Right lobe of liver (tissue), 6 donors: ENCODE measurements around the gene JMJD4. TPM values are rescaled to one million over a fixed set of nuclear protein-coding genes. Genes with fewer than 3 reads are reported as not detected.
A peak's percentile ranks its signal among the peaks of the same experiment; 100 is the strongest.

Source experiments
- ATAC-seq, 4 donors: fragments of 200-7000 bp; cut with Tn5 transposase; one replicate each; pipeline ENCODE4 v1.9.1; 2020; ENCODE audit warnings: mild to moderate bottlenecking in 4 of 4, moderate library complexity in 4 of 4
- DNase-seq, 3 donors: peaks; one replicate each; pipeline ENCODE4 v3.0.0-alpha.2; 2020
- H3K27ac ChIP-seq, 3 donors: fragments of 200-600 bp; one replicate each; pipeline ENCODE4 v1.8.0; 2022
- H3K27me3 ChIP-seq, 2 donors: fragments of 200-600 bp; one replicate each; pipeline ENCODE4 v1.8.0; 2022
- H3K36me3 ChIP-seq, 4 donors: fragments of 200-600 bp; sonication (generic) in 1 of 4; one replicate each; pipeline versions ENCODE4 v1.5.1 to v1.8.0; 2017 to 2022; ENCODE audit warnings: control low read depth in 1 of 4
- H3K4me1 ChIP-seq, 4 donors: fragments of 200-600 bp; sonication (generic) in 1 of 4; one replicate each; pipeline versions ENCODE4 v1.5.1 to v1.8.0; 2017 to 2022; ENCODE audit warnings: control low read depth in 1 of 4
- H3K4me3 ChIP-seq, 3 donors: fragments of 200-600 bp; one replicate each; pipeline ENCODE4 v1.8.0; 2022
- H3K9me3 ChIP-seq, 4 donors: fragments of 200-600 bp; sonication (generic) in 1 of 4; one replicate each; pipeline versions ENCODE4 v1.5.1 to v1.8.0; 2017 to 2022; ENCODE audit warnings: control low read depth in 1 of 4
- POLR2A ChIP-seq: fragments of 450-650 bp; IDR thresholded peaks from one replicate; pipeline ENCODE4 v1.6.1; 2017; ENCODE audit warnings: antibody characterized with exemption, mild to moderate bottlenecking
- WGBS: methylation state at CpG from one replicate; pipeline ENCODE4 v1.1.6; 2018; ENCODE audit warnings: low coverage, low lambda C conversion rate; ENCODE audit not compliant: insufficient coverage; ENCODE audit errors: missing lambda C conversion rate; 5-methylcytosine and 5-hydroxymethylcytosine counted together
- intact Hi-C, 2 donors: fragments of 100-400 bp; cut with DNase I; formaldehyde crosslinking; loops; one replicate each; pipeline versions ENCODE4 v1.11.2 to v1.14.1; 2022
- total RNA-seq, 6 experiments: library from RNA; depleted of rRNA in 2 of 6; stranded (reverse); fragments of >200 nt in 2 of 6; fragmentation: NEBNext Ultra II Directional in 3 of 6; extraction: Animal tissue kit (Norgen Biotek cat#: 25700) in 3 of 6; gene quantifications; one replicate each; pipeline versions ENCODE4 v1.1.0 to v1.2.4, GENCODE V29; 2016 to 2023
- TF ChIP-seq, protein P1 (sequence below), 4 donors: fragments of 200-600 bp in 3 of 4; fragments of 450-650 bp in 1 of 4; IDR thresholded peaks; one replicate each; pipeline versions ENCODE4 v1.5.1 to v1.8.0; 2016 to 2022; ENCODE audit warnings: antibody characterized with exemption in 4 of 4, mild to moderate bottlenecking in 2 of 4
- donor health status: DM: no; HTN: yes; CAD: no.
- donor health status: DM: no; HTN: no; CAD: no.
- donor health status: DM: no; HTN: no; CAD: no.
- donor health status: DM: no; HTN: yes; CAD: no.
- donor health status: DM: no; HTN: yes; CAD: no.

JMJD4 gene
- total RNA-seq, 6 experiments from 2014 or later: 7.2 to 17.7 (median 9.5) TPM

DNA sequence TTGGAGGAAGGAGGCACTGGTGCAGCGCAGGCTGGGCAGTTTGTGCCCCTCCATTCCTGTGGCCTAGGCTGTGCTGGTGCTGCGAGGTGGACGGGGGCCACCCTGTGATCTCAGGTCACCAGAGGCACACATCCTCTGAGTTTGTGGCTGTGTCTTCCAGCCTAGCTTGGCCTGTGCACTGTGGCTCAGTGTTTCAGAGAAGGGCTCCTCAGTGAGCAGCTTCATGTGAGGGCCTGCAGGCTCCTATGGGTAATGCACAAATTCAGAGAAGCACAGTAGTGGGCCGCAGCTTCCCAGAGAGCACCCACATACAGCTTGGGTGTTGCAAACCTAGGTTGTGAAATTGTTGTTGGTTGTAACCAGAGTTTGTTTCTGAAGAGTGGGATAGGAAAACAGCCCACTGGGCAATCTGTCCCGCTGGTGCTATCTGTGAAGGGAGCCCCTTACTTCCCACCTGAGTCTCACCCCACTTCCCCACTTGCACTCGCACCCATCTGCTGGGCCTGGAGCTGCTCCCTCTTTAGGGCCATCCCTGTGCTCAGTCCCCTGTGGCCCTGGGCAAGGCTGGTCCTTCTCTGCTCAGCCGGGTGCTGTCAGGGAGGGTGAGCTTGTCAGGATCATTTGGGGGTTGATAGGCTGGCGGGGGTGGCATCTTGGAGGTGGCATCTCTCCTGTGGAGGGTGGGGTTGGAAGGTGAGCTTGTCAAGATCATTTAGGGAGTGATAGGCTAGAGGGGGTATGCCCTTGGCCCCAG, 30.3 kb upstream of the JMJD4 start:
- DNase-seq: peak in 1 of 3 donors; percentile 35
- TF ChIP-seq, protein P1, sequence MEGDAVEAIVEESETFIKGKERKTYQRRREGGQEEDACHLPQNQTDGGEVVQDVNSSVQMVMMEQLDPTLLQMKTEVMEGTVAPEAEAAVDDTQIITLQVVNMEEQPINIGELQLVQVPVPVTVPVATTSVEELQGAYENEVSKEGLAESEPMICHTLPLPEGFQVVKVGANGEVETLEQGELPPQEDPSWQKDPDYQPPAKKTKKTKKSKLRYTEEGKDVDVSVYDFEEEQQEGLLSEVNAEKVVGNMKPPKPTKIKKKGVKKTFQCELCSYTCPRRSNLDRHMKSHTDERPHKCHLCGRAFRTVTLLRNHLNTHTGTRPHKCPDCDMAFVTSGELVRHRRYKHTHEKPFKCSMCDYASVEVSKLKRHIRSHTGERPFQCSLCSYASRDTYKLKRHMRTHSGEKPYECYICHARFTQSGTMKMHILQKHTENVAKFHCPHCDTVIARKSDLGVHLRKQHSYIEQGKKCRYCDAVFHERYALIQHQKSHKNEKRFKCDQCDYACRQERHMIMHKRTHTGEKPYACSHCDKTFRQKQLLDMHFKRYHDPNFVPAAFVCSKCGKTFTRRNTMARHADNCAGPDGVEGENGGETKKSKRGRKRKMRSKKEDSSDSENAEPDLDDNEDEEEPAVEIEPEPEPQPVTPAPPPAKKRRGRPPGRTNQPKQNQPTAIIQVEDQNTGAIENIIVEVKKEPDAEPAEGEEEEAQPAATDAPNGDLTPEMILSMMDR (IDR thresholded peaks at IDR 0.05): no peak
- no peak for TF ChIP-seq POLR2A
- no peaks in the 10 kb centered on the region for H3K27me3 ChIP-seq
- no peak overlapping the region for H3K4me3 ChIP-seq
- no peak for ATAC-seq
- intact Hi-C loops: loop anchor here (5.0 to 10.0 kb wide), 2 partner anchors 177 to 179 kb away; partner anchors contain the start of gene WNT9A (in 1 of the 2)
- H3K9me3 ChIP-seq: no peaks in the 10 kb centered on the region
- H3K36me3 ChIP-seq: peaks cover 0 to 25% (median 2%) of the 10 kb centered on the region in 4 donors
- WGBS: no CpG with 5 or more reads among the region's 8 CpGs
- H3K4me1 ChIP-seq: peaks cover 0 to 25% (median 4%) of the 10 kb centered on the region in 4 donors
- no peak overlapping the region for H3K27ac ChIP-seq

DNA sequence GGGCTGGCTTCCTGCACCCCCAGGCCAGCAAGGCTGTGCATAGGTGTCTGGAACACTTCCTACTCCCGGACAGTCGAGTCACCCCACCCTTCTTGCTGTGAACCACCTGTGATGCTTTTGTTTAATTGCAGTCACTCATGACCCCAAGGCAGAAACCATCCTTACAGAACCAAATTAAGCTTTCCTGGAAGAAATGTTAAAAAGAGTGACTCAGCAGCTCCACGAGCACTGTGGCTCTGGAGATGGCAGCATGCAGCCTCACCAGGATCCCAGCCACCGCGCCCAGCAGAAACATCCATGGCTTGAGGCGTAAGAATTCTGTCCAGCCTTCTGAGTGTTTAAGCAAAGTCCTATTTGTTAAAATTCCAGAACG, 28.9 kb upstream of the JMJD4 start:
- intact Hi-C loops: loop anchor here in 1 of 2 donors (10.0 kb wide), 1 partner anchor 181 kb away; the partner anchor contains the start of gene WNT9A
- H3K27me3 ChIP-seq: no peaks in the 10 kb centered on the region

DNA sequence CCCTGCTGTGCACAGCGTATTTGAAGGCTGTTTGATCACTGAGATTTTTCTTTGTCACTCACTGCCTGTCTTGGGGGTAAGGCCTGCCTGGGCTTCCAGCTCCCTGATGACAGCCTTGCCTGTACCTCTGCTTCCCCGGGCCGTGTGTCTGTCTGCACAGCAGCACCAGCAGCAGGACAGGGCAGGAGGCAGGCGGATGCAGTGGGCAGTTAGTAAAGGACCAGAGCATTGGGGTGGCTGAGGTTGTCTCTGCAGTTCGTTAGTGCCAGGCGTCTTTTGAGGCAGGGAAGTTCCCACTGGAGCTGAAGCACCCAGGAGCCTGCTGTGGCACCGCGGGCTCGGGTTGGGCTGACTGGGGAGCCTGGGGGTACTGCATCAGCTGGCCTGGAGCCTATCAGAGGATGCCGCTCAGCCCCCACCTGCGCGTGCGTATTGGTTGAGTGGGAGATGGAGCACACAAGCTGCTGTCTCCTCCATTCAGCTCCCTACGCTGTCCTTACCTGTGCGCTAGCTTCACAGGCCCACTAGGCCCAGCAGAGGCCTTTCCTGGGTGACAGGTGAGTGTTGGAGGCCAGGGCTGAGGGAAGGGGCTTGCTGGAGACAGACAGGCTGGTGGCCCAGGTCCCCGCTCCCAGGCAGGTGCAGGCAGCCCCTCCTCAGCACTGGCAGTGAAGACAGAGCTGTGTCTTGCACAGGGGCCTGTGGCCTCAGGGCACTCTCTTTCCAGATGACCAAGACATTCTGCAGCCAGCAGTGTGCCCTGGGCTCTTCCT, 28.3 kb upstream of the JMJD4 start:
- ATAC-seq (no peak), DNase-seq (peak in 1 of 3 donors; percentile 45)
- intact Hi-C loops: loop anchor here in 1 of 2 donors (10.0 kb wide), 1 partner anchor 181 kb away; the partner anchor contains the start of gene WNT9A
- WGBS: 90% methylated on average over 5 of the region's 16 CpGs
- no peak for TF ChIP-seq POLR2A
- TF ChIP-seq, protein P1 (IDR thresholded peaks at IDR 0.05): no peak
- H3K4me1 ChIP-seq: peaks cover 0 to 25% (median 4%) of the 10 kb centered on the region in 4 donors
- H3K27ac ChIP-seq: no peak overlapping the region
- H3K36me3 ChIP-seq: peaks cover 0 to 38% (median 3%) of the 10 kb centered on the region in 4 donors
- H3K9me3 ChIP-seq: no peaks in the 10 kb centered on the region
- no peaks in the 10 kb centered on the region for H3K27me3 ChIP-seq
- no peak overlapping the region for H3K4me3 ChIP-seq

More for the DNA sequence above, 28.9 kb upstream of the JMJD4 start:
- H3K9me3 ChIP-seq: no peaks in the 10 kb centered on the region
- no peak for TF ChIP-seq POLR2A
- TF ChIP-seq, protein P1 (IDR thresholded peaks at IDR 0.05): no peak
- H3K27ac ChIP-seq: no peak overlapping the region
- H3K4me3 ChIP-seq: no peak overlapping the region
- peaks cover 0 to 25% (median 4%) of the 10 kb centered on the region in 4 donors for H3K4me1 ChIP-seq
- DNase-seq (peak in 1 of 3 donors; percentile 18), ATAC-seq (no peak)
- H3K36me3 ChIP-seq: peaks cover 0 to 33% (median 3%) of the 10 kb centered on the region in 4 donors
- WGBS: 100% methylated on average over 1 of the region's 7 CpGs

DNA sequence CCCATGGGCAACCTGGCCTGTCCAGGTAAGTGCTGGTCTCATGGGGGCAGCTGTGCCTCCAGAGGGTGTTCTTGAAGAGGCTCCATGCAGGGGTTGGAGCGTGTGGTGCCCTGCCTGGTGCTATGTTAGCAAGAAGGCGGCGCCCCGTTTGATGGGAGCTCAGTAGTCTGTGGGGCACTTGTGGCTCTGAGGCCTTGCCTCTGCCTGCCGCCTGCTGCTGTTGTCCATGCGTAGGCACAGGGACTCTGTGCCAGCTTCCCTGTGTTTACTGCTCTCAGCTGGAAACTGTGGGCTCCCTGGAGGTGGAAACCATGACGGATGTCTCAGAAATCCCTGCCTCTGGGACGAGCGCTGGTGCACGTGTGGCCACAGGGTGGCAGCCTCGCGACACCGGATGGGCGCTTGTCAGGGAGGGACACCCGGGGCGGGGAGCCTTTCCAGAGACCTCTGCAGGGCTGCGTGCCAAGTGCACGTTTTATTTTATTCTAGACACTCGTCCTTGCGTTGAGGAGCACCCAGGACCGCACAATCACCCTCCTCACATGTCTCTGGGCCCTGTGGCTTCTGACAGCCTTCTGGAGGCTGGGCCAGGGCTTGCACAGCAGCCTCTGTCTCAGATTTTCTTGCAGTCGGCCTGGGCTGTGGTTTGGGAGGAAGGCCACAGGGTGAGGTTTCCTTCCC, 27.3 kb upstream of the JMJD4 start:
- H3K9me3 ChIP-seq: no peaks in the 10 kb centered on the region
- no peaks in the 10 kb centered on the region for H3K27me3 ChIP-seq
- peaks cover 0 to 25% (median 4%) of the 10 kb centered on the region in 4 donors for H3K4me1 ChIP-seq
- no peak overlapping the region for H3K4me3 ChIP-seq
- intact Hi-C loops: loop anchor here in 1 of 2 donors (10.0 kb wide), 1 partner anchor 182 kb away; the partner anchor contains the start of gene WNT9A
- H3K27ac ChIP-seq: no peak overlapping the region
- ATAC-seq (peak; percentile 85 to 96 (median 92)), DNase-seq (peak; percentile 80 to 88 (median 85))
- no peak for TF ChIP-seq POLR2A
- TF ChIP-seq, protein P1 (IDR thresholded peaks at IDR 0.05): peak; percentile 79 to 89 (median 82)
- 0% methylated on average over 2 of the region's 22 CpGs for WGBS
- H3K36me3 ChIP-seq: peaks cover 0 to 30% (median under 1%) of the 10 kb centered on the region in 4 donors
